Spinal cord (tissue), 10 donors: ENCODE data around the gene HIPK3. TPM values are rescaled to one million over a fixed set of nuclear protein-coding genes. Genes with fewer than 3 reads are reported as not detected.
"Not testable (repeated sequence)": the region's sequence is repeated elsewhere in the genome, so short reads cannot be mapped to it uniquely, and the experiment has no call there.

Source experiments
- DNase-seq, 6 donors: peaks; one replicate each; pipeline versions ENCODE4 v3.0.0 to v3.0.0-alpha.2; 2013 to 2015; ENCODE audit warnings: low spot score in 6 of 6, low read depth in 4 of 6
- H3K27ac ChIP-seq: one replicate; pipeline ENCODE4 v1.5.1; 2013; ENCODE audit warnings: low read depth, low read length, control low read depth
- H3K27me3 ChIP-seq: one replicate; pipeline ENCODE4 v1.6.1; 2013; ENCODE audit warnings: low read length; ENCODE audit not compliant: control insufficient read depth, insufficient read depth
- H3K36me3 ChIP-seq: one replicate; pipeline ENCODE4 v1.6.1; 2013; ENCODE audit warnings: low read length; ENCODE audit not compliant: control insufficient read depth, insufficient read depth
- H3K4me1 ChIP-seq: one replicate; pipeline ENCODE4 v1.6.1; 2013; ENCODE audit warnings: low read length; ENCODE audit not compliant: control insufficient read depth, insufficient read depth
- H3K4me3 ChIP-seq: one replicate; pipeline ENCODE4 v1.5.1; 2013; ENCODE audit warnings: low read depth, low read length, control low read depth
- H3K9me3 ChIP-seq: one replicate; pipeline ENCODE4 v1.6.1; 2013; ENCODE audit warnings: low read length; ENCODE audit not compliant: control insufficient read depth, insufficient read depth
- WGBS: methylation state at CpG from one replicate; pipeline ENCODE4 v1.1.5; 2013; ENCODE audit warnings: missing lambda C conversion rate; ENCODE audit not compliant: insufficient coverage; 5-methylcytosine and 5-hydroxymethylcytosine counted together
- polyA plus RNA-seq, 2 donors: library from polyadenylated mRNA; unstranded; fragments of 120-200 nt; gene quantifications; one replicate each; pipeline ENCODE4 v1.2.1, GENCODE V29; 2013; ENCODE audit not compliant: insufficient read length in 2 of 2
- total RNA-seq, 2 donors: library from RNA; depleted of rRNA in 1 of 2; stranded (reverse); fragments of 120-200 nt in 1 of 2; fragments of >200 nt in 1 of 2; gene quantifications; one replicate each; pipeline versions ENCODE4 v1.2.3 to v1.2.4, GENCODE V29; 2013 to 2014
- donor health status: healthy.

The HIPK3 gene
- total and polyA plus RNA-seq, 4 donors, result 26.1 to 169 (median 83.9) TPM

DNA sequence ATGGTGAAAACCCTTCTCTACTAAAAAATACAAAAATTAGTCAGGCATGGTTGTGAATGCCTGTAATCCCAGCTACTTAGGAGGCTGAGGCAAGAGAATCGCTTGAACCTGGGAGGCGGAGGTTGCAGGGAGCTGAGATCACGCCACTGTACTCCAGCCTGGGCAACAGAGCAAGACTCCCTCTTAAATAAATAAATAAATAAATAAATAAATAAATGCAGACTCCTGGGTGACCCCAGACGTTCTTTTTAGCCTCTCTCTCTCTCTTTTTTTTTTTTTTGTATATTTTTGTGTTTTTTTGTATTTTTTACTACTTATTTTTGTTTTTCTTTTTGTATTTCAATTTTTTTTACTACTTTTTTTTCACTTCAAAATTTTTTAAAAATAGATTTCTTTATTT lies 111.3 kb downstream of the HIPK3 start:
- not testable (repeated sequence) for DNase-seq, H3K27ac ChIP-seq
- WGBS, result no CpG with 5 or more reads among the region's 4 CpGs

GRCh38 chr11:33368931-33369330 lies 111.8 kb downstream of the HIPK3 start:
- 100% methylated on average over 1 of the region's 1 CpG for WGBS
- DNase-seq, result no peak
- no peak overlapping the region for H3K27ac ChIP-seq
- H3K36me3 ChIP-seq, result no peaks in the 10 kb centered on the region
- H3K27me3 ChIP-seq, result no peaks in the 10 kb centered on the region
- no peaks in the 10 kb centered on the region for H3K9me3 ChIP-seq
- no peak overlapping the region for H3K4me3 ChIP-seq
- no peaks in the 10 kb centered on the region for H3K4me1 ChIP-seq

More for the DNA sequence above, 111.3 kb downstream of the HIPK3 start:
- not testable (repeated sequence) for H3K27me3 ChIP-seq, H3K4me1 ChIP-seq, H3K36me3 ChIP-seq, H3K9me3 ChIP-seq, H3K4me3 ChIP-seq

DNA sequence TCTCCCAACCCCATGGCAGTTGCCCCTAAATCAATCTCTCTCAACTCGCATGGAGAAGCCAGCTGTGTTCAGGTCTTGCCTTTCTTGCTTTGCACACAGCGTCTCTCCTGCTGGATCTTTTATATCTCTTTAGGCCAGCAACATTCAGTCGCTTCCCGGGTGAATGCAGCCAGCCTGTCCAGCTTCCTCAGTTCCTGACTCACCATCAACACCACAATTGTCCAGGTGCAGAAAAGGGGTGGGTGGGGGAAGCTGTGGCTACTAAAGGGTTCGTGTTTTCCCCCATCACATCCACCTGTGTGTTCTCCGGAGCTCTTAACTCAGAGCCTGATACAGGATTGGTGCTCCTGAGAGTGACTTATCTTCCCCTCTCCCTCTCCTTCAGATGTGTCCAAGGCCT lies 116.5 kb downstream of the HIPK3 start:
- no peak for DNase-seq
- peaks cover 2% of the 10 kb centered on the region for H3K27me3 ChIP-seq
- 78% methylated on average over 3 of the region's 6 CpGs for WGBS

GRCh38 chr11:33375236-33375635 lies 118.1 kb downstream of the HIPK3 start:
- Histone ChIP-seq H3K36me3 (no peaks in the 10 kb centered on the region), H3K4me3 (peak overlapping the region; percentile 49), H3K27ac (no peak overlapping the region), H3K4me1 (peaks cover 13% of the 10 kb centered on the region), H3K27me3 (peaks cover 2% of the 10 kb centered on the region), H3K9me3 (no peaks in the 10 kb centered on the region)
- 77% methylated on average over 8 of the region's 11 CpGs for WGBS
- DNase-seq, result no peak

More for the DNA sequence above, 116.5 kb downstream of the HIPK3 start:
- H3K36me3 ChIP-seq, result no peaks in the 10 kb centered on the region
- H3K4me3 ChIP-seq, result no peak overlapping the region
- peaks cover 9% of the 10 kb centered on the region for H3K4me1 ChIP-seq
- H3K27ac ChIP-seq, result no peak overlapping the region
- H3K9me3 ChIP-seq, result no peaks in the 10 kb centered on the region

GRCh38 chr11:33375688-33376311 lies 118.6 kb downstream of the HIPK3 start, which contains the start of gene KIAA1549L:
KIAA1549L (plus strand) TSS chr11:33376108.
- no peaks in the 10 kb centered on the region for H3K36me3 ChIP-seq
- H3K4me1 ChIP-seq, result peaks cover 13% of the 10 kb centered on the region
- H3K27ac ChIP-seq, result peak within 1 kb of the TSS; percentile 67
- H3K27me3 ChIP-seq, result peaks cover 2% of the 10 kb centered on the region
- H3K4me3 ChIP-seq, result peak within 1 kb of the TSS; percentile 50
- DNase-seq, result peak in 5 of 6 donors; percentile 49 to 92 (median 65)
- no peaks in the 10 kb centered on the region for H3K9me3 ChIP-seq
- whole genome bisulfite sequencing, result under 1% methylated on average over 69 of the region's 70 CpGs

- Histone ChIP-seq H3K27me3 (peaks cover 2% of the 10 kb centered on the region), H3K36me3 (no peaks in the 10 kb centered on the region), H3K27ac (peak overlapping the region; percentile 7), H3K4me1 (peaks cover 13% of the 10 kb centered on the region), H3K4me3 (peak overlapping the region; percentile 50), H3K9me3 (no peaks in the 10 kb centered on the region)
- peak in 2 of 6 donors; percentile 55 to 62 for DNase-seq
- under 1% methylated on average over 101 of the region's 106 CpGs for WGBS
Observed at GRCh38 chr11:33376331-33377310, 119.4 kb downstream of the HIPK3 start.

GRCh38 chr11:33377412-33378370 lies 120.5 kb downstream of the HIPK3 start:
- 46% methylated on average over 3 of the region's 10 CpGs for WGBS
- DNase-seq, result peak in 1 of 6 donors; percentile 44
- peak overlapping the region; percentile 50 for H3K4me3 ChIP-seq
- peak overlapping the region; percentile 7 for H3K27ac ChIP-seq
- no peaks in the 10 kb centered on the region for H3K9me3 ChIP-seq
- peaks cover 2% of the 10 kb centered on the region for H3K27me3 ChIP-seq
- H3K36me3 ChIP-seq, result no peaks in the 10 kb centered on the region
- H3K4me1 ChIP-seq, result peaks cover 15% of the 10 kb centered on the region

- Histone ChIP-seq H3K4me1 (peaks cover 21% of the 10 kb centered on the region), H3K27ac (no peak overlapping the region)
Observed at GRCh38 chr11:33379947-33380346, 122.8 kb downstream of the HIPK3 start.

More at GRCh38 chr11:33379947-33380346, 122.8 kb downstream of the HIPK3 start:
- H3K27me3 ChIP-seq, result peaks cover 2% of the 10 kb centered on the region
- WGBS, result 82% methylated on average over 3 of the region's 3 CpGs
- H3K9me3 ChIP-seq, result no peaks in the 10 kb centered on the region
- no peak overlapping the region for H3K4me3 ChIP-seq
- no peak for DNase-seq
- no peaks in the 10 kb centered on the region for H3K36me3 ChIP-seq
